ENCODE results near the gene MYO18A.

DNA sequence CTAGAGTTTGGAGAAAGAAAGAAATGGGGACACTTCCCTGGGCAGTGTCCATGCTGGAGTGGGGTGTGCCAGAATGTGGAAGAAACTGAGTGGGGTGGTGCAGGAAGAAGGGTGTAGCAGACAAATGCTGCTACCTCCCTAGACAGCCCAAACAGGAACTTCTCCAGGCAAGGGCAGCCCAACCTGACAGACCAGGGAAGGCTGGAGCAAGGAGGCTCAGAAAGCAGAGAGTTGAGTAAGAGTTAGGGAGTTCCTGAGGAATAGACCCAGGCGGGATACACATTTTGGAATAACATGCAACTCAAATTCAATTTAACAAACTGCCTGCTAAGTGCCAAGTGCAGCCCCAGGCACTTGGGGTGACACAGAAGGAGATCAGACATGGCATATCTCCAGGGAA lies 1.0 kb upstream of the MYO18A start:
- TF ChIP-seq SIN3A (IDR thresholded peaks at IDR 0.05; ENCODE audit: borderline replicate concordance, insufficient read depth, low read length) (no peak), REST (IDR thresholded peaks at IDR 0.05; ENCODE audit: insufficient read depth in 1 of 2, low read depth in 2 of 2, low read length in 2 of 2) (no peak), POLR2AphosphoS5 (IDR thresholded peaks at IDR 0.05; ENCODE audit: low read depth, low read length) (no peak), TAF1 (IDR thresholded peaks at IDR 0.05; ENCODE audit: borderline replicate concordance, insufficient read depth, low read length) (no peak)
